Natural killer cell treated with Interleukin-12 subunit alpha and Interleukin-12 subunit beta and Interleukin-15 and Interleukin-18, amount 100 ng/mL, for 72 hours (primary cell): ENCODE measurements around the gene KLHL35. TPM values are rescaled to one million over a fixed set of nuclear protein-coding genes. Genes with fewer than 3 reads are reported as not detected.

Experiments
- ATAC-seq, 2 donors: fragments of 150-1000 bp; cut with Tn5 transposase in 1 of 2; sonication (Bioruptor Pico), chemical (Tn5 transposase) in 1 of 2; 2 replicates each; pipeline ENCODE4 v1.10.0; 2021
- DNase-seq: peaks from one replicate; pipeline ENCODE4 v3.0.0; 2022; ENCODE audit warnings: low spot score
- H3K27ac Mint-ChIP-seq, 2 donors: 1 replicate in 1 of 2; 2 replicates in 1 of 2; pipeline ENCODE4 v1.8.0; 2022; ENCODE audit warnings: mixed read lengths in 2 of 2, mild to moderate bottlenecking in 1 of 2, moderate library complexity in 1 of 2
- H3K27me3 Mint-ChIP-seq, 2 donors: 1 replicate in 1 of 2; 2 replicates in 1 of 2; pipeline ENCODE4 v1.8.0; 2022; ENCODE audit warnings: mixed read lengths in 2 of 2
- H3K36me3 Mint-ChIP-seq: one replicate; pipeline ENCODE4 v1.8.0; 2022; ENCODE audit warnings: mixed read lengths
- H3K4me1 Mint-ChIP-seq, 2 donors: 1 replicate in 1 of 2; 2 replicates in 1 of 2; pipeline ENCODE4 v1.8.0; 2022; ENCODE audit warnings: low read depth in 2 of 2, mixed read lengths in 2 of 2, mild to moderate bottlenecking in 1 of 2
- H3K4me3 Mint-ChIP-seq: one replicate; pipeline ENCODE4 v1.8.0; 2022; ENCODE audit warnings: mixed read lengths
- H3K9me3 Mint-ChIP-seq: 2 replicates; pipeline ENCODE4 v1.8.0; 2022; ENCODE audit warnings: mixed read lengths
- total RNA-seq, 2 donors: library from RNA; stranded (reverse); gene quantifications; one replicate each; pipeline ENCODE4 v1.2.3, GENCODE V29; 2022

KLHL35 gene
- total RNA-seq, 2 donors from 2014 or later, result 0.62 to 1.5 TPM

GRCh38 chr11:75440960-75441803, 8.2 kb upstream of the KLHL35 start:
- Mint-ChIP-seq H3K27ac (no peak overlapping the region), H3K4me1 (peaks cover 0 to 11% of the 10 kb centered on the region in 2 donors), H3K9me3 (no peaks in the 10 kb centered on the region), H3K27me3 (peaks cover 0 to 6% of the 10 kb centered on the region in 2 donors), H3K4me3 (no peak overlapping the region), H3K36me3 (no peaks in the 10 kb centered on the region)
- ATAC-seq, result no peak
- no peak for DNase-seq

DNA sequence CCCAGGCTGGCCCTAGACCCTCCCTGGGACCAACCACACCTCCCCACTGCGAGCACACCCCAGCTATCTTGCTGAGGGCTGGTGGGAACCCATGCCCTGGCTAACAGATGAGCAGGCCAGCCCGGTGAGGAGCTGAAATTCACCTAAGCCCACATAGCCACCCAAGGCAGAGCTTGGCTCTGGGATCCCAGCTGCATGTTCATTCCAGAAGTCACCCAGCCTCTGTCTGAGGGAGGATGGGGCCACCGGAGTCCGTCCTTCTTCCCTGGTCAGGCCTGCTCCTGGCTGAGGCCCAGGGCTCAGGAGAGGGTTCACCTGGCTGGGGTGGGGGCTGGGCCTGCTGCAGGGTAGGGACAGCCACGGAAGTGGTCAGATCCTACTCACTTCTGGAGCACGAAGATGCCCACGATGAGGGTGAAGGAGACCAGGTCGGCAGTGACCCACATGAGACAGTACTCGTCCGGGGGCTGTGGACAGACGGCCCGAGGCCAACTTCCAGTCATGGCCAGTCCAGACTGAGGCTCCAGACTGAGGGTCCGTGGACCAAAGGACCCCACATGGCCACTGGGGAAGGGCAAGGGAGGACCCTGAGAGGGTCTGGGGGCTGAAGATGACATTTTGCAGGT, 6.6 kb upstream of the KLHL35 start:
- no peak overlapping the region for H3K4me3 Mint-ChIP-seq
- no peaks in the 10 kb centered on the region for H3K36me3 Mint-ChIP-seq
- H3K4me1 Mint-ChIP-seq, result peaks cover 0 to 7% of the 10 kb centered on the region in 2 donors
- H3K27ac Mint-ChIP-seq, result no peak overlapping the region
- H3K9me3 Mint-ChIP-seq, result no peaks in the 10 kb centered on the region
- ATAC-seq, result no peak
- peaks cover 0 to 4% of the 10 kb centered on the region in 2 donors for H3K27me3 Mint-ChIP-seq
- DNase-seq, result no peak

- Mint-ChIP-seq H3K4me3 (no peak overlapping the region), H3K36me3 (no peaks in the 10 kb centered on the region), H3K27me3 (peaks cover 0 to under 1% of the 10 kb centered on the region in 2 donors), H3K4me1 (peaks cover 0 to 7% of the 10 kb centered on the region in 2 donors), H3K9me3 (no peaks in the 10 kb centered on the region), H3K27ac (peak overlapping the region in 1 of 2 donors; percentile 45)
- DNase-seq (no peak), ATAC-seq (no peak)
Observed at GRCh38 chr11:75439026-75439425, 6.0 kb upstream of the KLHL35 start.

GRCh38 chr11:75437966-75438659, 5.1 kb upstream of the KLHL35 start:
- DNase-seq (no peak), ATAC-seq (no peak)
- no peak overlapping the region for H3K4me3 Mint-ChIP-seq
- no peaks in the 10 kb centered on the region for H3K36me3 Mint-ChIP-seq
- peaks cover 0 to 7% of the 10 kb centered on the region in 2 donors for H3K4me1 Mint-ChIP-seq
- H3K9me3 Mint-ChIP-seq, result no peaks in the 10 kb centered on the region
- peaks cover 2% of the 10 kb centered on the region in 2 donors for H3K27me3 Mint-ChIP-seq
- no peak overlapping the region for H3K27ac Mint-ChIP-seq

DNA sequence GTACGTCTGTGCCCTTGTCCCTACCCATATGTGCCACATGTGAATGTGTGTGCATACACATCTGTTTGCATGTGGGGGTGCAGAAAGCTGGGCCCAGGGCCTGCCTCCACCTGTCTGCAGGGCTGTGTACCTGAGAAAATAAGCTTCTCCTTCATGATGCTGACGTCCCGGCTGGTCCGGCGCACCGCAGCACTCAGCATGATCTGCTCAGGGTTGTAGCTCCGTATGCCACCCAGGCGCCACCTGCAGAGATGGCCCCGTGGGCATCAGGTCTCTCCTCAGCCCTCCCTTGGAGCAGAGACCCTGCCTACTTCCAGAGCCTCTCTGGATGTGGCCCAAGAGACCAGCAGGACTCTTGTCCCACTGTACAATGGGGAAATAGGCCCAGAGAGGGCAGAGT, 3.8 kb upstream of the KLHL35 start:
- no peaks in the 10 kb centered on the region for H3K9me3 Mint-ChIP-seq
- H3K4me3 Mint-ChIP-seq, result no peak overlapping the region
- DNase-seq, result no peak
- no peaks in the 10 kb centered on the region for H3K36me3 Mint-ChIP-seq
- H3K4me1 Mint-ChIP-seq, result peaks cover 0 to 9% of the 10 kb centered on the region in 2 donors
- no peak overlapping the region for H3K27ac Mint-ChIP-seq
- peaks cover 12 to 15% of the 10 kb centered on the region in 2 donors for H3K27me3 Mint-ChIP-seq
- no peak for ATAC-seq

DNA sequence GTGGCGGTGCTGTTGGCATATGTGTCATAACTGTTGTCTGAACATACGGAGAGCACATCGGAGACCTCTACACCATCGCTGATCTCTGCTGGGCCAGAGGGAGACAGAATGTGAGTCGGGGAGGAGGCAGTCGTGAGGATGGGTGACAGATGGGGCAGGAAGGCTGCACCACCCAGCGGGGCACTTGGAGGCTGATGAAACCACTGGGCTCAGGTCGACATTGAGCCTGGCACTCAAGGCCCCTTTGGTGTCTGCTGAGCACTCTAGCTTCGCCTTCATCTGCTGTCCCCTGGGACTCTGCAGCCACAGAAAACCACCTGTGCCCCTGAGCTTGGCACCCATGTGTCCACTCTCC, 2.5 kb upstream of the KLHL35 start:
- no peaks in the 10 kb centered on the region for H3K36me3 Mint-ChIP-seq
- ATAC-seq (no peak), DNase-seq (no peak)
- H3K27ac Mint-ChIP-seq, result no peak overlapping the region
- peaks cover 8 to 15% of the 10 kb centered on the region in 2 donors for H3K4me1 Mint-ChIP-seq
- H3K4me3 Mint-ChIP-seq, result no peak overlapping the region
- peaks cover 19 to 22% of the 10 kb centered on the region in 2 donors for H3K27me3 Mint-ChIP-seq
- H3K9me3 Mint-ChIP-seq, result no peaks in the 10 kb centered on the region

DNA sequence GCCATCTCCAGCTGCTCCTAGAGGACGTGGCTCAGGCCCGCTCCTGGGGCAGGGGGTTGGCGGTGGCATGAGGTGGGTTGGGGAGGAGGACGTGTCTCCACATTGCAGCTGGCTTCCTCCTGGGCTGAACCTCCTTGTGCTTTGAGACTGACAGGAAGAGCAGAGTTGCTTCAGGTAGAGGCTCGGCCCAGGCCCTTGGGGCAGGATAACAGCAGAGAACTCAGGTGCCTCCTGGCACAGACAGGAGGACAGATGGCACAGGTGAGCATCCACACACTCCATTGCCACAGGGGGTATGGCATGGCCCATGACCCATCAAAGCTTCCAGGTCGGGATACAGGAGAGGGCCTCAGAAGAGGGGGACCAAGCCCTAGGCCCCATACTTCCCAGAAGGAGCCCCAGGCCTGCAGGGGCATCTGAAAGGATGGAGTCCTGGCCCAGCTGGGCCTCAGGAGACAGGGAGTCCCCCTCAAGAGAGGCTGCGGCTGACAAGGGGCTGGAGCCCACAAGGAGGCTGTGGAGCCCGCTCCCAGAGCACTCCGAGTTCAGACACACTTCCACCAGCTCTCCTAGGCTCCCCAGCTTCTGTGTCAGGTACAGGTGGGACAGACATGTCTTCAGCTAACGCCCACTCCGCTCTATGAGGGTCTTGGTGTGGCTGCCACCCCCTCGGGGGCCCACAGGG, 2.0 kb upstream of the KLHL35 start:
- H3K27me3 Mint-ChIP-seq, result peaks cover 20 to 24% of the 10 kb centered on the region in 2 donors
- no peaks in the 10 kb centered on the region for H3K9me3 Mint-ChIP-seq
- peaks cover 8 to 16% of the 10 kb centered on the region in 2 donors for H3K4me1 Mint-ChIP-seq
- H3K27ac Mint-ChIP-seq, result no peak overlapping the region
- H3K36me3 Mint-ChIP-seq, result no peaks in the 10 kb centered on the region
- no peak overlapping the region for H3K4me3 Mint-ChIP-seq
- DNase-seq (no peak), ATAC-seq (no peak)

- H3K4me1 Mint-ChIP-seq, result peaks cover 14 to 20% of the 10 kb centered on the region in 2 donors
- no peak overlapping the region for H3K4me3 Mint-ChIP-seq
- DNase-seq (no peak), ATAC-seq (no peak)
- H3K9me3 Mint-ChIP-seq, result no peaks in the 10 kb centered on the region
- H3K27me3 Mint-ChIP-seq, result peaks cover 24 to 30% of the 10 kb centered on the region in 2 donors
- no peak overlapping the region for H3K27ac Mint-ChIP-seq
- no peaks in the 10 kb centered on the region for H3K36me3 Mint-ChIP-seq
Observed at GRCh38 chr11:75434051-75434450, 1.0 kb upstream of the KLHL35 start.

GRCh38 chr11:75433443-75433842, 440 bp upstream of the KLHL35 start:
- Mint-ChIP-seq H3K27ac (no peak overlapping the region), H3K4me1 (peaks cover 18% of the 10 kb centered on the region in 2 donors), H3K36me3 (no peaks in the 10 kb centered on the region), H3K27me3 (peaks cover 29 to 35% of the 10 kb centered on the region in 2 donors), H3K9me3 (no peaks in the 10 kb centered on the region), H3K4me3 (no peak overlapping the region)
- no peak for ATAC-seq
- DNase-seq, result no peak

- Mint-ChIP-seq H3K27me3 (peaks cover 29 to 35% of the 10 kb centered on the region in 2 donors), H3K9me3 (no peaks in the 10 kb centered on the region), H3K4me1 (peaks cover 18 to 25% of the 10 kb centered on the region in 2 donors), H3K36me3 (no peaks in the 10 kb centered on the region), H3K4me3 (no peak overlapping the region), H3K27ac (no peak overlapping the region)
- no peak for ATAC-seq
- DNase-seq, result no peak
Observed at GRCh38 chr11:75431533-75432525, 1.2 kb downstream of the KLHL35 start.

GRCh38 chr11:75430714-75431532, 2.1 kb downstream of the KLHL35 start:
- ATAC-seq (no peak), DNase-seq (no peak)
- Mint-ChIP-seq H3K9me3 (no peaks in the 10 kb centered on the region), H3K4me3 (peak overlapping the region; percentile 86), H3K36me3 (no peaks in the 10 kb centered on the region), H3K27me3 (peaks cover 29 to 35% of the 10 kb centered on the region in 2 donors), H3K27ac (peak overlapping the region in 1 of 2 donors; percentile 70), H3K4me1 (peaks cover 18 to 25% of the 10 kb centered on the region in 2 donors)
